ENCODE measurements around the gene FXYD6. TPM values are rescaled to one million over a fixed set of nuclear protein-coding genes. Genes with fewer than 3 reads are reported as not detected.

FXYD6 gene
- polyA plus RNA-seq, 1 of the 3 experiments (the other 2 are of a cell fraction): 1.4 TPM

- Histone ChIP-seq H2AFZ (ENCODE audit: low read depth) (no peak overlapping the region), H3K4me3 (ENCODE audit: low read depth in 2 of 2, low read length in 1 of 2) (peak overlapping the region in 1 of 2 experiments; percentile 33; a peak in 1 of 4 replicates), H3K4me1 (ENCODE audit: control insufficient read depth in 1 of 2, insufficient read depth in 2 of 2, low read depth in 1 of 2, low read length in 1 of 2) (peaks cover 8 to 28% of the 10 kb centered on the region in 2 experiments; a peak in 2 of 4 replicates), H3K9me3 (no peaks in the 10 kb centered on the region), H3K36me3 (replicated peaks in 1 of 2; ENCODE audit: control insufficient read depth in 1 of 2, insufficient read depth in 2 of 2, low read length in 1 of 2) (no peaks in the 10 kb centered on the region), H3K27ac (ENCODE audit: low read depth in 2 of 2, low read length in 1 of 2) (no peak overlapping the region), H3K9ac (no peak overlapping the region), H3K9me2 (no peaks in the 10 kb centered on the region), H3F3A (replicated peaks; ENCODE audit: insufficient read depth) (no peaks in the 10 kb centered on the region), H3K27me3 (ENCODE audit: insufficient read depth) (no peaks in the 10 kb centered on the region), H3K4me2 (no peak overlapping the region), H3K79me2 (ENCODE audit: insufficient read depth) (no peaks in the 10 kb centered on the region), H4K20me1 (ENCODE audit: insufficient read depth) (no peaks in the 10 kb centered on the region)
- ChIA-PET CTCF (interaction anchor here (0.7 to 25.9 kb wide), 67 partner anchors 9 to 491 kb away, joined by 3 to 481 read pairs (median 4); partner anchors contain the start of genes CEP164, FXYD6 and IL10RA), POLR2A (interaction anchor here (0.6 to 1.9 kb wide), 3 partner anchors 375 to 596 kb away, joined by 3 to 9 read pairs (median 4); no protein-coding TSS in a partner anchor)
- no peak for TF ChIP-seq CHD2 (IDR thresholded peaks at IDR 0.05; ENCODE audit: low read length, partially characterized antibody)
- 0 out of 2 replicates have a peak, but pooled peaks have one; percentile 2 for TF ChIP-seq MAX (IDR thresholded peaks at IDR 0.05; ENCODE audit: low read depth)
- 60% methylated on average over 8 of the region's 9 CpGs for WGBS (ENCODE audit: low lambda C conversion rate)
- no peak for DNase-seq
These were observed 58.2 kb downstream of the FXYD6 start for GRCh38 chr11:117818041-117818873.

- ChIA-PET CTCF (interaction anchor here (0.6 to 25.9 kb wide), 57 partner anchors 10 to 490 kb away, joined by 3 to 481 read pairs (median 4); partner anchors contain the start of genes CEP164 and FXYD6), POLR2A (interaction anchor here (0.5 to 1.9 kb wide), 4 partner anchors 308 to 595 kb away, joined by 3 to 9 read pairs (median 4); no protein-coding TSS in a partner anchor)
These were observed 59.0 kb downstream of the FXYD6 start for GRCh38 chr11:117817368-117818040.

More at GRCh38 chr11:117817368-117818040, 59.0 kb downstream of the FXYD6 start:
- TF ChIP-seq RCOR1 (IDR thresholded peaks at IDR 0.05; ENCODE audit: low read length) (0 out of 2 replicates have a peak, but pooled peaks have one; percentile 28), FOXM1 (IDR thresholded peaks at IDR 0.05; ENCODE audit: low read depth) (no peak), MAX (IDR thresholded peaks at IDR 0.05; ENCODE audit: low read depth) (0 out of 2 replicates have a peak, but pooled peaks have one; percentile 9), SMC3 (IDR thresholded peaks at IDR 0.05; ENCODE audit: low read depth, low read length) (peak; percentile 95), RAD21 (IDR thresholded peaks at IDR 0.05; ENCODE audit: low read length) (peak; percentile 92)
- TF ChIP-seq, protein P1, sequence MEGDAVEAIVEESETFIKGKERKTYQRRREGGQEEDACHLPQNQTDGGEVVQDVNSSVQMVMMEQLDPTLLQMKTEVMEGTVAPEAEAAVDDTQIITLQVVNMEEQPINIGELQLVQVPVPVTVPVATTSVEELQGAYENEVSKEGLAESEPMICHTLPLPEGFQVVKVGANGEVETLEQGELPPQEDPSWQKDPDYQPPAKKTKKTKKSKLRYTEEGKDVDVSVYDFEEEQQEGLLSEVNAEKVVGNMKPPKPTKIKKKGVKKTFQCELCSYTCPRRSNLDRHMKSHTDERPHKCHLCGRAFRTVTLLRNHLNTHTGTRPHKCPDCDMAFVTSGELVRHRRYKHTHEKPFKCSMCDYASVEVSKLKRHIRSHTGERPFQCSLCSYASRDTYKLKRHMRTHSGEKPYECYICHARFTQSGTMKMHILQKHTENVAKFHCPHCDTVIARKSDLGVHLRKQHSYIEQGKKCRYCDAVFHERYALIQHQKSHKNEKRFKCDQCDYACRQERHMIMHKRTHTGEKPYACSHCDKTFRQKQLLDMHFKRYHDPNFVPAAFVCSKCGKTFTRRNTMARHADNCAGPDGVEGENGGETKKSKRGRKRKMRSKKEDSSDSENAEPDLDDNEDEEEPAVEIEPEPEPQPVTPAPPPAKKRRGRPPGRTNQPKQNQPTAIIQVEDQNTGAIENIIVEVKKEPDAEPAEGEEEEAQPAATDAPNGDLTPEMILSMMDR (IDR thresholded peaks at IDR 0.05): peak; percentile 98
- H3K9me2 ChIP-seq: no peaks in the 10 kb centered on the region
- peak overlapping the region; percentile 81 for H2AFZ ChIP-seq (ENCODE audit: low read depth)
- no peaks in the 10 kb centered on the region for H3F3A ChIP-seq (replicated peaks; ENCODE audit: insufficient read depth)
- DNase-seq: peak; percentile 83
- no peaks in the 10 kb centered on the region for H3K9me3 ChIP-seq
- H3K4me2 ChIP-seq: no peak overlapping the region
- no peak overlapping the region for H3K27ac ChIP-seq (ENCODE audit: low read depth in 2 of 2, low read length in 1 of 2)
- no peaks in the 10 kb centered on the region for H4K20me1 ChIP-seq (ENCODE audit: insufficient read depth)
- peaks cover 8 to 28% of the 10 kb centered on the region in 2 experiments; a peak in 2 of 4 replicates for H3K4me1 ChIP-seq (ENCODE audit: control insufficient read depth in 1 of 2, insufficient read depth in 2 of 2, low read depth in 1 of 2, low read length in 1 of 2)
- H3K79me2 ChIP-seq (ENCODE audit: insufficient read depth): no peaks in the 10 kb centered on the region
- 29% methylated on average over 19 of the region's 19 CpGs for WGBS (ENCODE audit: low lambda C conversion rate)
- H3K36me3 ChIP-seq (replicated peaks in 1 of 2; ENCODE audit: control insufficient read depth in 1 of 2, insufficient read depth in 2 of 2, low read length in 1 of 2): no peaks in the 10 kb centered on the region
- peak overlapping the region in 1 of 2 experiments; percentile 33; a peak in 1 of 4 replicates for H3K4me3 ChIP-seq (ENCODE audit: low read depth in 2 of 2, low read length in 1 of 2)
- H3K9ac ChIP-seq: no peak overlapping the region
- no peaks in the 10 kb centered on the region for H3K27me3 ChIP-seq (ENCODE audit: insufficient read depth)
